EH (cell line): ENCODE measurements around the gene LGALS14.

Source experiments
- DNase-seq: peaks from one replicate; pipeline ENCODE4 v3.0.0-alpha.2; 2015; ENCODE audit warnings: low read depth

The LGALS14 gene

GRCh38 chr19:39746836-39747529 is 42.7 kb downstream of the LGALS14 start:
- DNase-seq, result no peak

DNA sequence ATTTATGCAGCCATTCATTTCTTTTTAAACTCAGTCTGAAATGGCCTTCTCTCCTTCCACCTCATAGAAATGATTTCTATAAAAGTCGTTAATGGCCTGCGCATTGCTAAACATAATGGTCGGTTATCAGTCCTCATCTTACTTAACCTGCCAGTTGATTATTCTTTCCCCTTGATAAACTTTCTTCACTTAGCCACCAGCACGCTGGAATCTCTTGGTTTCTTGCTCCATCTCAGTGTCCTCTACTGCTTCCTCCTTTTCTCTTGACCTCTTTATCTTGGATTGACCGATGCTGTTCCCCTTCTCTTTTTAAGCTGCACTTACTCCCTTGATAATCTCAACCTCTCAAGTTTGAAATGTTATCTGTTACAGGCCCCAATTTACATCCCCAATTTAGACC is 45.7 kb downstream of the LGALS14 start:
- DNase-seq, result no peak

DNA sequence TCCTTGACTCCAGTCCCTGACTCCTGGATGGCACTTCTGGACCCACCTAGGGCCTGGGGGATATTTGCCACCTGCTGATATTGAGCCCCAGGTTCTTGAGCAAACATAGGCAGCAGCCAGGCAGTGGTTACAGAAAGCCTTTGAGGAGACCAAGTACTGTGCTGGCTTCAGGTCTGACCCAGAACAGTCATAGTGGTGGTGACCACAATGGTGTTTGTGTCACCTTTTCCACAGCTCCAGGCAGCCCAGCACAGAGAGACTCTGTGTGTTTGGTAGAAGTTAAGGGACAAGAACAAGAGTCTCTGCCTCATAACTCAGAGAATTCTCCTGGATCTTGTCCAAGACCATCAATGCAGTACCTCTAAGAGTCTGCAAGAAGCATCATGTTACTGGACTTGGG is 48.1 kb downstream of the LGALS14 start:
- DNase-seq, result no peak

DNA sequence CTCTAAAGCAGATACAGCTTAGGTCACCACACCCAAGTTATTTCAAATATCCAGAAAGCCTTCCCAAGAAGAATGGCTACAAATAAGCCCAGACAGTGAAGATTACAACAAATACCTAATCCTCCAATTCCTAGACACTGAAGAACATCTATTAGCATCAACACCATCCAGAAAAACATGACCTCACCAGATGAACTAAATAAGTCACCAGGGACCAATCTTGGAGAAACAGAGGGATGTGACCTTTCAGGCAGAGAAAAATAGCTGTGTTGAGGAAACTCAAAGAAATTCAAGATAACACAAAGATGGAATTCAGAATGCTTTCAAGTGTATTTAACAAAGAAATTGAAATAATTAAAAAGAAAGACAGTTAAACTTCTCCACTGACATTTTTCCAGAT is 48.5 kb downstream of the LGALS14 start:
- no peak for DNase-seq

- no peak for DNase-seq
Observed at GRCh38 chr19:39754544-39754943, 50.3 kb downstream of the LGALS14 start.

GRCh38 chr19:39754971-39755370 is 50.7 kb downstream of the LGALS14 start:
- no peak for DNase-seq
